Muscle of leg (tissue), 11 donors: ENCODE results near the gene DEGS2. TPM values are rescaled to one million over a fixed set of nuclear protein-coding genes. Genes with fewer than 3 reads are reported as not detected.

Source experiments
- DNase-seq: peaks from one replicate; pipeline ENCODE4 v3.0.0; 2013
- H3K27ac ChIP-seq: one replicate; pipeline ENCODE4 v1.5.1; 2013; ENCODE audit warnings: mild to moderate bottlenecking, low read length, control low read depth
- H3K27me3 ChIP-seq: one replicate; pipeline ENCODE4 v1.6.1; 2013; ENCODE audit warnings: low read length; ENCODE audit not compliant: control insufficient read depth, insufficient read depth
- H3K36me3 ChIP-seq: one replicate; pipeline ENCODE4 v1.6.1; 2013; ENCODE audit warnings: low read length; ENCODE audit not compliant: control insufficient read depth, insufficient read depth
- H3K4me1 ChIP-seq: one replicate; pipeline ENCODE4 v1.6.1; 2013; ENCODE audit warnings: low read length; ENCODE audit not compliant: control insufficient read depth, insufficient read depth
- H3K4me3 ChIP-seq: one replicate; pipeline ENCODE4 v1.5.1; 2013; ENCODE audit warnings: low read length, control low read depth
- H3K9me3 ChIP-seq: replicated peaks from 2 replicates; pipeline ENCODE4 v1.6.1; 2013; ENCODE audit warnings: low read depth, low read length; ENCODE audit not compliant: control insufficient read depth
- WGBS: methylation state at CpG from one replicate; pipeline ENCODE4 v1.1.5; 2013; ENCODE audit warnings: missing lambda C conversion rate; ENCODE audit not compliant: insufficient coverage; 5-methylcytosine and 5-hydroxymethylcytosine counted together
- polyA plus RNA-seq, 8 donors: library from polyadenylated mRNA; unstranded; fragments of 120-200 nt; gene quantifications; one replicate each; pipeline versions ENCODE4 v1.2.1 to v1.2.3, GENCODE V29; 2013; ENCODE audit warnings: inconsistent platforms in 1 of 8, low replicate concordance in 1 of 8; ENCODE audit not compliant: insufficient read length in 8 of 8, insufficient read depth in 1 of 8
- total RNA-seq: library from RNA; stranded (reverse); fragments of 120-200 nt; gene quantifications from one replicate; pipeline ENCODE4 v1.2.4, GENCODE V29; 2013

The DEGS2 gene
- total and polyA plus RNA-seq, 9 donors, result 0.35 to 1.6 (median 0.52) TPM

GRCh38 chr14:100132903-100133510 is 26.4 kb downstream of the DEGS2 start:
- H3K27me3 ChIP-seq, result no peaks in the 10 kb centered on the region
- peaks cover 67% of the 10 kb centered on the region for H3K4me1 ChIP-seq
- DNase-seq, result peak; percentile 54
- peaks cover 35% of the 10 kb centered on the region for H3K36me3 ChIP-seq
- 58% methylated on average over 9 of the region's 12 CpGs for WGBS
- no peak overlapping the region for H3K4me3 ChIP-seq
- H3K9me3 ChIP-seq, result no peaks in the 10 kb centered on the region
- H3K27ac ChIP-seq, result peak overlapping the region; percentile 4

- DNase-seq, result peak; percentile 41
- Histone ChIP-seq H3K9me3 (no peaks in the 10 kb centered on the region), H3K4me3 (no peak overlapping the region), H3K27me3 (no peaks in the 10 kb centered on the region), H3K4me1 (peaks cover 67% of the 10 kb centered on the region), H3K36me3 (peaks cover 31% of the 10 kb centered on the region), H3K27ac (peak overlapping the region; percentile 31)
- WGBS, result 65% methylated on average over 10 of the region's 25 CpGs
Measured at GRCh38 chr14:100132161-100132902, 27.1 kb downstream of the DEGS2 start.

- H3K36me3 ChIP-seq, result peaks cover 33% of the 10 kb centered on the region
- H3K4me3 ChIP-seq, result no peak overlapping the region
- H3K4me1 ChIP-seq, result peaks cover 61% of the 10 kb centered on the region
- H3K27me3 ChIP-seq, result no peaks in the 10 kb centered on the region
- H3K9me3 ChIP-seq, result no peaks in the 10 kb centered on the region
- H3K27ac ChIP-seq, result no peak overlapping the region
- 80% methylated on average over 3 of the region's 6 CpGs for WGBS
- no peak for DNase-seq
Measured at GRCh38 chr14:100131181-100131580, 28.3 kb downstream of the DEGS2 start.

GRCh38 chr14:100130521-100130920 is 28.9 kb downstream of the DEGS2 start:
- 81% methylated on average over 9 of the region's 11 CpGs for WGBS
- H3K27ac ChIP-seq, result peak overlapping the region; percentile 47
- H3K9me3 ChIP-seq, result no peaks in the 10 kb centered on the region
- DNase-seq, result peak; percentile 75
- H3K4me1 ChIP-seq, result peaks cover 56% of the 10 kb centered on the region
- peaks cover 33% of the 10 kb centered on the region for H3K36me3 ChIP-seq
- H3K27me3 ChIP-seq, result no peaks in the 10 kb centered on the region
- H3K4me3 ChIP-seq, result no peak overlapping the region

- Histone ChIP-seq H3K27ac (peak overlapping the region; percentile 25), H3K4me3 (no peak overlapping the region), H3K27me3 (no peaks in the 10 kb centered on the region), H3K4me1 (peaks cover 56% of the 10 kb centered on the region), H3K9me3 (no peaks in the 10 kb centered on the region), H3K36me3 (peaks cover 37% of the 10 kb centered on the region)
- peak; percentile 78 for DNase-seq
- 28% methylated on average over 2 of the region's 7 CpGs for WGBS
Measured at GRCh38 chr14:100129161-100129589, 30.3 kb downstream of the DEGS2 start.

- Histone ChIP-seq H3K27ac (peak overlapping the region; percentile 25), H3K36me3 (peaks cover 32% of the 10 kb centered on the region)
Measured at GRCh38 chr14:100128688-100129087, 30.8 kb downstream of the DEGS2 start.

GRCh38 chr14:100127853-100128455 is 31.5 kb downstream of the DEGS2 start:
- peaks cover 28% of the 10 kb centered on the region for H3K36me3 ChIP-seq
- H3K4me1 ChIP-seq, result peaks cover 60% of the 10 kb centered on the region
- WGBS, result 75% methylated on average over 10 of the region's 12 CpGs

More at GRCh38 chr14:100128688-100129087, 30.8 kb downstream of the DEGS2 start:
- no peaks in the 10 kb centered on the region for H3K9me3 ChIP-seq
- peak; percentile 30 for DNase-seq
- WGBS, result 61% methylated on average over 12 of the region's 12 CpGs
- H3K4me3 ChIP-seq, result no peak overlapping the region
- H3K27me3 ChIP-seq, result no peaks in the 10 kb centered on the region
- peaks cover 56% of the 10 kb centered on the region for H3K4me1 ChIP-seq

GRCh38 chr14:100126401-100126800 is 33.0 kb downstream of the DEGS2 start:
- peaks cover 25% of the 10 kb centered on the region for H3K36me3 ChIP-seq
- peaks cover 59% of the 10 kb centered on the region for H3K4me1 ChIP-seq
- H3K9me3 ChIP-seq, result no peaks in the 10 kb centered on the region
- WGBS, result 90% methylated on average over 11 of the region's 13 CpGs
- no peak for DNase-seq
- no peak overlapping the region for H3K4me3 ChIP-seq
- no peak overlapping the region for H3K27ac ChIP-seq
- no peaks in the 10 kb centered on the region for H3K27me3 ChIP-seq

More at GRCh38 chr14:100127853-100128455, 31.5 kb downstream of the DEGS2 start:
- no peak for DNase-seq
- no peaks in the 10 kb centered on the region for H3K27me3 ChIP-seq
- no peak overlapping the region for H3K4me3 ChIP-seq
- H3K9me3 ChIP-seq, result no peaks in the 10 kb centered on the region
- no peak overlapping the region for H3K27ac ChIP-seq

- H3K27me3 ChIP-seq, result no peaks in the 10 kb centered on the region
- WGBS, result 78% methylated on average over 20 of the region's 20 CpGs
- peaks cover 16% of the 10 kb centered on the region for H3K36me3 ChIP-seq
- no peaks in the 10 kb centered on the region for H3K9me3 ChIP-seq
- no peak overlapping the region for H3K27ac ChIP-seq
- H3K4me1 ChIP-seq, result peaks cover 53% of the 10 kb centered on the region
- DNase-seq, result no peak
- no peak overlapping the region for H3K4me3 ChIP-seq
Measured at GRCh38 chr14:100124551-100125088, 34.8 kb downstream of the DEGS2 start.

- H3K4me1 ChIP-seq, result peaks cover 44% of the 10 kb centered on the region
- WGBS, result 96% methylated on average over 5 of the region's 10 CpGs
- H3K27me3 ChIP-seq, result no peaks in the 10 kb centered on the region
- no peak overlapping the region for H3K27ac ChIP-seq
- H3K9me3 ChIP-seq, result no peaks in the 10 kb centered on the region
- no peak overlapping the region for H3K4me3 ChIP-seq
- no peak for DNase-seq
- peaks cover 12% of the 10 kb centered on the region for H3K36me3 ChIP-seq
Measured at GRCh38 chr14:100123618-100124017, 35.8 kb downstream of the DEGS2 start.
